ENCODE results near the gene GOLPH3.
A peak's percentile ranks its signal among the peaks of the same experiment; 100 is the strongest.

The GOLPH3 gene

DNA sequence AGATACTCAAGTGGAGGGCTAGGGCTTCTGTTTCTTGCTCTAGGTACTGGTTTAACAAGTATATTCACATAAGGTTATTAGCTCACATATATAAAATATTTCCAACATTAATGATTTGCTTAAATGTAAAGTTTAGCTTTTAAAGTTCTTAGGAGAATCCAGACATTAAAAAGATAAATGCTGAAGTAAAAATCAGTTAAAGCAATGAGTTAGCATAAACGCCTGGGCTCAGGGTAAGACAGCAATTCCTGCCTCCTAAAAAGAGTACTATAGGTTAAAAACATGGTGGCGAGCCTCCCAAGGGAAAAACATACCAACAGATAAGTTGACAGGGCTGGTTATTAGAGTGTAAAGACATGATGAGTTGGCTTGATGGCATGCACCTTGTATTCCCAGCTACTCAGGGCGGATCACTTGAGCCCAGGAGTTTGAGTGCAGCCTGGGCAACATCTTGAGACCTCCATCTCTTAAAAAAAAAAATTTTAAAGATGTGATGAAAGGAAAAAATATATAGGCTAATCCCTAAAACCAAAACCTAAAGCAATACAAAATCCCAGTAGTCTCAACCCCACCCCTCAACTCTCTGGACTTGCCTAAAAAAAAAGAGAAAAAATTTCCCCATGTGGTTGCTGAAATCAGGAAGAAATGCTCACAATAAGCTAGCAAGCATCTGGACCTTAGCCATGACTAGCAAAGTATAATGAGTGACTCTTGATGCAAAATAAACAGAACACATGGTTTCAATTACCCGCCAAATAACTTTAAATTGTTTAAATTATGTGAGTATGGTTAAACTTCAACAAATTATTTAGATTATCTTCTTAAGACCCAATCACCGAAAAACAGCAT lies 3.6 kb downstream of the GOLPH3 start:
- DNase-seq: no peak

GRCh38 chr5:32168460-32169033 lies 5.6 kb downstream of the GOLPH3 start:
- DNase-seq: no peak

DNA sequence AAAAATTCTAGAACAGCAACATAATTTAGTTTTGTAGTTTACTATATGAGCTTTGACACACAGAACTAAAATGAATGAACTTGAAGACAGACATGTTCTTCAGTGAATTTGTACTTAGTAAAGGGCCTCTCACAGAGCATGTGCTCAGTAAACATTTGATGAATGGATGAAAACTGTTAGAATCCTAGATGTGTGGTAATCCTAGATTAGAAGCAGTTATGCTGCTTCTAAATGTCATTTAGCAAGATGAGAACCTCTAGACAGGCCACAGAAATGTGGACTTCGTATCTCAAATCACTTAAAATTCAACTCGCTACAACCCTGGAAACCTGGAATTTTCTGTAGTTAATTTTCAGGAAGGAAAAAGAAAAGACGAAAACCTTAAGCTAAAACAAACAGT lies 8.5 kb downstream of the GOLPH3 start:
- DNase-seq: no peak

DNA sequence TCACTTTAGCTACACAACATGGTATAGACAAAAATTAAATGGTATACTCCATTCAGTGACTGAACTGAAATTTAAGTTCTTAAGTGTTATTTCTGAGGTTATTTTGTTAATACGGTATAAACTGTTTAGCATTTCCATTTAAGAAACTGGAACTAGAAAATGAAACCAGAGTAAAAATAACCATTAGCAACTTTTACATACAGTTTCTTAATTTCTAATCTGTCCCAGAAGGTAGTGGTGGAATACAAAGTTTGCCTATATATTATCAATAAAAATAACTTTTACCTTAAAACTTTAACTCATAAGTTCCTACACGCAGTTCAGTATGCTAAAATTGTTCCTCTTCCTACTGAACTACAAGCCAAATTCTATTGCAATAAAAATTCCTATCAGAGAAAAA lies 10.3 kb downstream of the GOLPH3 start:
- DNase-seq: no peak

DNA sequence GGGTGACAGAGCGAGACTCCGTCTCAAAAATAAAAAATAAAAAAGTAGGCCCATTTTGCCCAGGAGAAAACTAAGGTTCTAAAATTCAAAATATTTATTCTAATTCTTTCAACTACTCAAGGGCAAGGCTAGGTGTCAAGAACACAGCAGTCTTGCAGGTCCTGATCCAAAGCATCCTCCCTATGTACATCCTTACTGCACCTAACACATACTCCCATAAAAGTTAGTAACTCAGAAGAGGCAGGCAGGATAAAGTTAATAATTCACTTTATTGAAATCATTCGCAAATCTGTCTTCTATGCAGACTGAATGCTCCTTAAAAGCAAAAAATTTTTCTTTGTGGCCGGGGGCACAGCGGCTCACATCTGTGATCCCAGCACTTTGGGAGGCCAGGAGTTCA lies 11.1 kb downstream of the GOLPH3 start:
- DNase-seq: no peak

GRCh38 chr5:32160228-32160627 lies 13.9 kb downstream of the GOLPH3 start:
- no peak for DNase-seq

GRCh38 chr5:32159328-32160072 lies 14.6 kb downstream of the GOLPH3 start:
- no peak for DNase-seq

- no peak for DNase-seq
Measured at GRCh38 chr5:32158679-32158975, 15.5 kb downstream of the GOLPH3 start.

DNA sequence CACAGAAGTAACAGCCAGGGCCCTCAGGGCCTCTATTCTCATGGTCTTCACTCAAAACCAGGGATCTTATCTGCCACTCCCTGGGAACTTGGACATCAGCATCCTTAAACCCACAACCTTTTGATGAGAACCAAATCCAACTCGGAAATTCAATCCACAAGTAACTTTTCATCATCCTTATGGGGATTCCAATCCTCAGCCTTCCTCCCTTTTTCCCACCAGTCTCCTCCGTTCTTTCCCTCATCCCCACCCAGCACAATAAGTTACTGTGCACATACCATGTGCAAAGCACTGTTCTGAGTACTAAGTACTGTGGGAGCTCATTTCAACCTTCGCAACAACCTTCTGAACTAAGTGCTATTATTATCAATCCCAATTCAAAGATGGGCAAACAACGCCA lies 17.0 kb downstream of the GOLPH3 start:
- no peak for DNase-seq

DNA sequence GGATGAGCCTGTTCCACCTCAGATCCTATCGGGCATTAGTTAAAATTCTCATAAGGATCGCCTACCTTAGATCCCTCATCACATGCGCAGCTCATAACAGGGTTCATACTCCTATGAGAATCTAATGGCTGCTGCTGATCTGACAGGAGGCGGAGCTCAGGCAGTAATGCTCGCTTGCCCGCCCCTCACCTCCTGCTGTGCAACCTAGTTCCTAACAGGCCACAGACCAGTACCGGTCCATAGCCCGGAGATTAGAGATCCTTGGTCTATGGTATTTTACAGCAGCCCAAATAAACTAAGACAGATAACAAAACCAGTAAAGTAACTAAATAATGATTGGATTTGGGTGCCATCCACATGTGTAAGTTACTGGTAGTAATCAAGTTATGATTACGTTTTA lies 17.5 kb downstream of the GOLPH3 start:
- no peak for DNase-seq

DNA sequence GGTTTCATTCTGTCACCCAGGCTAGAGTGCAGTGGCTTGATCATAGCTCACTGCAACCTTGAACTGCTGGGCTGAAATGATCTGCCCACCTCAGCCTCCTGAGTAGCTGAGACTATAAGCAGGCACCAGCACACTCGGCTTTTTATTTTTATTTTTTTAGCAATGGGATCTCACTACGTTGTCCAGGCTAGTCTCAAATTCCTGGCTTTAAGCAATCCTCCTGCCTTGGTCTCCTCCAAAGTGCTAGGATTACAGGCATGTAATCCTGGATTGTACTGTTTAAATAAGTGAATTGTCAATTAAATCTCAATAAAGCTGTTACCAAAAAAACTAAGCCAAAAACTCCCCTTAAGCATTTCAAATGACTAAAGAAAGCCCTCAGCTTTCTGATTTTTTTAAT lies 18.9 kb downstream of the GOLPH3 start:
- no peak for DNase-seq

DNA sequence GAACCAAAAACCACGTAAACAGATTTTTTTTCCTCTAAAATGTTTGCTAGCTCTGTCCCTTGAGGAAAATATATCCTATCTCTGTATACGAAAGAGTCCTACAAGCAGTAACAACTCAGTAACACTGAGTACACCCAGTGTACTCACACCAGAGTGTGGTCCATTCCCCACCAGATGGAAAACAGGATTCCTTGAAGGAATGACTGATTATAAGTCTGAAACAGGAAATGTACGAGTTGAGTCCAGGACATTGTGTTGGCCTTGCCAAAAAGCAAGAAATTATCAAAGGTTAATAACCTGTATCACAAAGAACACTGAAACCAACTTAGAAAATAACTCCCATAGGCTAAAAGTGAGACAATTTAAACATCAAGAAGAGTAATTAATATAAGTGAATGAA lies 20.4 kb downstream of the GOLPH3 start:
- DNase-seq: no peak

- DNase-seq: no peak
Measured at GRCh38 chr5:32151198-32151597, 22.9 kb downstream of the GOLPH3 start.

- no peak for DNase-seq
Measured at GRCh38 chr5:32150366-32150765, 23.8 kb downstream of the GOLPH3 start.

- no peak for DNase-seq
Measured at GRCh38 chr5:32147959-32148358, 26.2 kb downstream of the GOLPH3 start.

- DNase-seq: peak; percentile 37
Measured at GRCh38 chr5:32147236-32147635, 26.9 kb downstream of the GOLPH3 start.

DNA sequence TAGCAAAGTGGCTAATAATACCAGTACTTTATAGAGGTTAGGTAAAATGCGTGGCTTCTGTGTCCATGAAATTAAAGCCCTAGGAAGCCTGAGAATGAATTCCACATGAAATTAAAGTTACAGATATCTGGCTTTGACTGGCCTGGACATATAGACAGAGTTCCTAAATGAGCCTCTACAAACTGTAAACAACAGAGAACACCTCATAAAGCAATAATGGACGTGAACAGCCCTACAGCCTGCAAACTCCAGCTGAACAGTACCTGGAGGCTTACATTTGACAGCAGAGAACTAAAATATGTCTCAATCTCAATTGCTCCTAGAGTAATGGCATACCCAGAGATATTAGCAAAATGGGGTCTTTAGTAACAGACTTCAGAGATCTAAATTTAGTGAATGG lies 28.7 kb downstream of the GOLPH3 start:
- DNase-seq: no peak

GRCh38 chr5:32144378-32145207 lies 29.5 kb downstream of the GOLPH3 start:
- no peak for DNase-seq

DNA sequence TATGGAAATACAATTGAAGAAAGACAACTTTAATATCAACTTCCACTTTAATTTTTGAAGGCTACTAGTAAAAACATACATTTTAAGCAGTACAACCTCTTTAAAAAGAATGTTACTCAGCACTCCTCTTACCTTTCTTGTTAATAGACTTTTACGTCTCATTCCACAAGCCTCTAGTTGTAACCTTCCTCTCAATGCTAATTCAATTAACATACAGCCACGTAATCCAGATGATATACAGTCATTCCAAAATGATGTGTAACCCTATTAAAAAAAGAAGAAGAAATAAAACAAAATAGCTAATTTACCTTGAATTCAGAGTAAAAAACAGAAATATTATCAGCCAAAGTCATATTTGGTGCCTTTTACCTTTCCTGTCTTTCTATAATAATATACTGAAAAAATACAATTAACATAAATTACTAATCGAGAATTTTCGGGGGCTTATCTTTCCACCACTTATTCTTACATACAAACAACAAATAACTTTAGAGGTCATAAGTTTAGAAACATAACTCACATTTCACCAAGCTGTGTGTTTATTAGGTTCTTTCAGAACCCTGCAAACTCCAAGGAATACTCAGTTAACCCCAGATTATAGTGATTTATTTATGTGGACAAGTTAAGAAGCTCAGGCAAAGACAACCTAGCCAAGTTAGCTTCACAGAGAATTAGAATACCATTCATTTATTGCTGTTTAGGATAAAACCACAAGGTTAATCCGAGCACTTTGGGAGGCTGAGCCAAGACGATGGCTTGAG lies 30.3 kb downstream of the GOLPH3 start:
- DNase-seq: no peak

DNA sequence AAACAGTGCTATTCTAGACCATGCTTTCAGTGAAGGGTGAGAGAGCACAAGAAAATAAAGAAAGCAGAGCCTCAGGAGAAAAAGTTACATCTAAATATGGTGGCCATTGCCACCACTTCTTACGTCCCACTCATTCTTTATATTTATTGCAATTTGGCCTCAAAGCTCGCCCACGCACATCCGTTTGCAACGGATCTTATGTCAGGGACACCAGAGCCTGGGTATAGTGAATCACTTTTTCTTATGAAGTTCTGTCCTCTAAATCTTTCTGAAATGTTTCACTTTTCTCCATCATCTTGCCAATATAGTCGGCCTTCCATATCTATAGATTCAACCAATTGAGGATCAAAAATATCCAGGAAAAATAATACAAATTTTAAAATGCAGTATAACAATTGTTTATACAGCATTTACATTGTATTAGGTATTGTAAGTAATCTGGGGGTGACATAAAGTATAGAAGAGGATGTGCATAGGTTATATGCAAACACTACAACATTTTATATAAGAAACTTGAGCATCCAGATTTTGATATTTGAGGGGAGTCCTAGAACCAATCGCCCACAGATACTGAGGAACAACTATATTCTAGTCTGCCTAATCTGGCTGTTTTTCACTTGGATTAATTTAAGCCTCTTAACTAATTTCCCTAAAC lies 35.2 kb downstream of the GOLPH3 start:
- no peak for DNase-seq

GRCh38 chr5:32136342-32136741 lies 37.8 kb downstream of the GOLPH3 start:
- DNase-seq: no peak

GRCh38 chr5:32135086-32135485 lies 39.0 kb downstream of the GOLPH3 start:
- DNase-seq: no peak

Data from GF-D8 (cell line).